Gastrocnemius medialis (tissue), 4 donors: ENCODE data around the gene RSPO3. TPM values are rescaled to one million over a fixed set of nuclear protein-coding genes. Genes with fewer than 3 reads are reported as not detected.

ENCODE experiments used
- ATAC-seq, 2 donors: fragments of 150-250 bp; one replicate each; pipeline ENCODE4 v1.9.1; 2016
- DNase-seq, 2 donors: peaks; one replicate each; pipeline ENCODE4 v3.0.0-alpha.2; 2019
- H3K27ac ChIP-seq, 4 donors: fragments of 200-600 bp; sonication (generic); 1 replicate in 1 of 4; 2 replicates in 3 of 4; pipeline ENCODE4 v1.5.1; 2016 to 2018; ENCODE audit warnings: mild to moderate bottlenecking in 2 of 4, moderate library complexity in 1 of 4
- H3K27me3 ChIP-seq, 3 donors: fragments of 200-600 bp; sonication (generic) in 2 of 3; 1 replicate in 1 of 3; 2 replicates in 2 of 3; pipeline versions ENCODE4 v1.5.1 to v1.6.0; 2016 to 2019; ENCODE audit warnings: mild to moderate bottlenecking in 1 of 3, moderate library complexity in 1 of 3
- H3K36me3 ChIP-seq, 2 donors: fragments of 200-600 bp; sonication (generic) in 1 of 2; one replicate each; pipeline ENCODE4 v1.5.1; 2017 to 2018
- H3K4me1 ChIP-seq, 2 donors: fragments of 200-600 bp; sonication (generic) in 1 of 2; one replicate each; pipeline ENCODE4 v1.5.1; 2016 to 2017; ENCODE audit warnings: mild to moderate bottlenecking in 2 of 2
- H3K4me3 ChIP-seq, 4 donors: fragments of 200-600 bp; sonication (generic) in 3 of 4; 1 replicate in 1 of 4; 2 replicates in 3 of 4; pipeline ENCODE4 v1.5.1; 2016 to 2019; ENCODE audit warnings: mild to moderate bottlenecking in 2 of 4
- H3K9me3 ChIP-seq, 3 donors: fragments of 200-600 bp; sonication (generic) in 2 of 3; 1 replicate in 1 of 3; 2 replicates in 2 of 3; pipeline ENCODE4 v1.5.1; 2016 to 2019
- CTCF ChIP-seq, 5 experiments: fragments of 450-650 bp in 3 of 5; fragments of 200-600 bp in 2 of 5; sonication (generic) in 2 of 5; IDR thresholded peaks in 4 of 5; conservative IDR thresholded peaks in 1 of 5; 1 replicate in 4 of 5; 2 replicates in 1 of 5; pipeline ENCODE4 v1.5.1; 2016 to 2019; ENCODE audit warnings: antibody characterized with exemption in 5 of 5, mild to moderate bottlenecking in 3 of 5, moderate library complexity in 3 of 5
- POLR2A ChIP-seq, 2 donors: fragments of 450-650 bp; IDR thresholded peaks; one replicate each; pipeline ENCODE4 v1.6.1; 2017; ENCODE audit warnings: antibody characterized with exemption in 2 of 2, mild to moderate bottlenecking in 2 of 2, moderate library complexity in 2 of 2
- in situ Hi-C, 4 donors: fragments of 200-750 bp; cut with MboI; loops; one replicate each; pipeline versions ENCODE4 v1.15.0 to v1.8.0; 2017; ENCODE audit warnings: low sequenced_read_pairs in 4 of 4
- intact Hi-C: fragments of 100-400 bp; cut with DNase I; formaldehyde crosslinking; loops from one replicate; pipeline ENCODE4 v1.15.1; 2023; ENCODE audit warnings: low total_unique reads
- total RNA-seq, 4 donors: library from RNA; depleted of rRNA; stranded (reverse); fragments of >200 nt; gene quantifications; one replicate each; pipeline versions ENCODE4 v1.1.0 to v1.2.3, GENCODE V29; 2016

Gene RSPO3
- total RNA-seq, 4 donors from 2014 or later, result 4.8 to 30.5 (median 7.2) TPM

- Histone ChIP-seq H3K27ac (peak overlapping the region; percentile 83 to 94 (median 86)), H3K27me3 (peaks cover 0 to 9% (median 0%) of the 10 kb centered on the region in 3 donors), H3K4me1 (peaks cover 33 to 52% of the 10 kb centered on the region in 2 donors), H3K9me3 (no peaks in the 10 kb centered on the region), H3K36me3 (no peaks in the 10 kb centered on the region), H3K4me3 (peak overlapping the region; percentile 66 to 72 (median 68))
- intact Hi-C loops (loop anchor here (2.0 to 5.0 kb wide), 6 partner anchors 71 to 1132 kb away; partner anchors contain the start of genes ECHDC1, RNF146 and TRMT11), in situ Hi-C loops (loop anchor here in 2 of 4 donors (25.0 kb wide), 1 partner anchor 307 kb away; no protein-coding TSS in a partner anchor)
- no peak for TF ChIP-seq POLR2A (IDR thresholded peaks at IDR 0.05)
- ATAC-seq (peak in 1 of 2 donors; percentile 1), DNase-seq (no peak)
Observed at GRCh38 chr6:127119102-127120022, 891 bp downstream of the RSPO3 start.

DNA sequence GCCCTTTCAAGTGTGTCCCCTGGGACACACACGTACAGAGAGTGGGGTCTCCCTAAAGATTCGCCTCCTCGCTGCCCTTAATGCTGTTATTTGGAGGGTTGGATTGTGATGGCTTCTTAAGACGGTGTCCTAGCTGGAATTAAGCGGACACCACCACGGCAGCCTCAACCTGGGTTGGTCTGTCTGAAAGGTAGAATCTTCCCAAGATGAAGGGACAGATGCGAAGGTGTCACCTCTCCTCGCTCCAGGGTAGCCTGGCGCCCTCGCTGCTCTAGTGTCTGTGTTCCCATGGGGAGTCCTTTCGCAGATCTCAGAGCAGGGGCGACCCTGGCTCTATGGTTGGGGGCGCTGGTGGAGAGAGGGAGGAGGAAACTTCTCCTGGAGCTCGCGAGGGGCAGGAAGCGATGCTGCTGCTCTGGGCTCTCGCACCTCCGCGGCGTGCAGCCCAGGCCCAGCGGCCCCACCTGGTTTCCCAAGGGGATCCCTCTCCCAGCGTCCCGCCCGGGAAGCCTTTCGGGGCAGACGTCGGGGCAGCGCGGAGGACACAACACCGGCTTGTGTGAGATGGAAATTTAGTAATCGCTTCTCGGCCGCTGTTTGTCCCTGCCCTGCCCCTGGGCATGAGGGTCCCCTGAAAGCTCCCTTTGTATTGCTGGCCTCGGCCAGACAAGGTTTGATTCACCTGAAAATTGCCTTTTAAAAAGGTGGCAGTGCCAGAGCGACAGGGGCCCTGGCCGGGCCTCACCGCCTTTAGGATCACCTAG lies 1.7 kb downstream of the RSPO3 start:
- H3K9me3 ChIP-seq, result no peaks in the 10 kb centered on the region
- H3K36me3 ChIP-seq, result no peaks in the 10 kb centered on the region
- H3K4me1 ChIP-seq, result peaks cover 37 to 45% of the 10 kb centered on the region in 2 donors
- TF ChIP-seq CTCF (IDR thresholded peaks at IDR 0.05 in 4 of 5, conservative IDR thresholded peaks at IDR 0.05 in 1 of 5) (no peak), POLR2A (IDR thresholded peaks at IDR 0.05) (no peak)
- intact Hi-C loops, result loop anchor here (5.0 kb wide), 3 partner anchors 222 to 1088 kb away; partner anchors contain the start of gene ECHDC1
- no peak for DNase-seq
- H3K4me3 ChIP-seq, result peak overlapping the region; percentile 66 to 72 (median 68)
- in situ Hi-C loops, result loop anchor here in 2 of 4 donors (25.0 kb wide), 1 partner anchor 308 kb away; no protein-coding TSS in a partner anchor
- ATAC-seq, result peak; percentile 1 to 3
- H3K27me3 ChIP-seq, result peaks cover 0 to 9% (median 0%) of the 10 kb centered on the region in 3 donors
- peak overlapping the region; percentile 83 to 94 (median 86) for H3K27ac ChIP-seq

GRCh38 chr6:127120787-127121636 lies 2.5 kb downstream of the RSPO3 start:
- Histone ChIP-seq H3K27me3 (peaks cover 0 to 9% (median 0%) of the 10 kb centered on the region in 3 donors), H3K27ac (peak overlapping the region; percentile 83 to 94 (median 86))
- in situ Hi-C loops, result loop anchor here in 2 of 4 donors (25.0 kb wide), 1 partner anchor 309 kb away; no protein-coding TSS in a partner anchor

DNA sequence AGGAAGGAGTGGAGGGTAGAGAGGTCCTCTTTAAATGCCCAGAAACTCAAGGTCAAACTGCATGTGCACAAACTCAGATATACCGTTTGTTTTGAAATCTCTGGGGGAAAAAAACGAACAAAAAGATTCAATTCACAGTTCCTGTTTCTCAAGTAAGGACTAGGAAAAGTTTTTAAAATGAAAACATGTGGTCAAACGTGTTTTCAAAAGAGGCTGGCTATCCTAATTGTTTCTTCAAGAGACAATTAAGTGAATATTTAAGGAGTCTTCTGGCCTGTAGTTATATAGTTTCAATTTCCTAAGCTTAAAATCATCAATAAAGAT lies 3.1 kb downstream of the RSPO3 start:
- Histone ChIP-seq H3K4me1 (peaks cover 40 to 48% of the 10 kb centered on the region in 2 donors), H3K27me3 (peaks cover 0 to 9% (median 0%) of the 10 kb centered on the region in 3 donors), H3K9me3 (no peaks in the 10 kb centered on the region), H3K36me3 (no peaks in the 10 kb centered on the region), H3K27ac (peak overlapping the region; percentile 26 to 94 (median 68)), H3K4me3 (peak overlapping the region; percentile 66 to 72 (median 68))
- intact Hi-C loops (loop anchor here (1.0 to 5.0 kb wide), 5 partner anchors 221 to 1089 kb away; partner anchors contain the start of gene ECHDC1), in situ Hi-C loops (loop anchor here in 2 of 4 donors (25.0 kb wide), 1 partner anchor 309 kb away; no protein-coding TSS in a partner anchor)
- ATAC-seq, result no peak
- TF ChIP-seq CTCF (IDR thresholded peaks at IDR 0.05 in 4 of 5, conservative IDR thresholded peaks at IDR 0.05 in 1 of 5) (no peak), POLR2A (IDR thresholded peaks at IDR 0.05) (no peak)
- DNase-seq, result no peak

More at GRCh38 chr6:127120787-127121636, 2.5 kb downstream of the RSPO3 start:
- DNase-seq (peak; percentile 73 to 79), ATAC-seq (peak; percentile 62 to 85)
- Histone ChIP-seq H3K9me3 (no peaks in the 10 kb centered on the region), H3K4me3 (peak overlapping the region; percentile 66 to 72 (median 68)), H3K36me3 (no peaks in the 10 kb centered on the region), H3K4me1 (peaks cover 41 to 42% of the 10 kb centered on the region in 2 donors)
- TF ChIP-seq POLR2A (IDR thresholded peaks at IDR 0.05), result no peak
- TF ChIP-seq CTCF (IDR thresholded peaks at IDR 0.05 in 4 of 5, conservative IDR thresholded peaks at IDR 0.05 in 1 of 5), result peak; percentile 57 to 85 (median 72)
- intact Hi-C loops, result loop anchor here (1.0 to 5.0 kb wide), 5 partner anchors 221 to 1089 kb away; partner anchors contain the start of gene ECHDC1
